ENCODE results near the gene VEGFB.

Gene VEGFB

DNA sequence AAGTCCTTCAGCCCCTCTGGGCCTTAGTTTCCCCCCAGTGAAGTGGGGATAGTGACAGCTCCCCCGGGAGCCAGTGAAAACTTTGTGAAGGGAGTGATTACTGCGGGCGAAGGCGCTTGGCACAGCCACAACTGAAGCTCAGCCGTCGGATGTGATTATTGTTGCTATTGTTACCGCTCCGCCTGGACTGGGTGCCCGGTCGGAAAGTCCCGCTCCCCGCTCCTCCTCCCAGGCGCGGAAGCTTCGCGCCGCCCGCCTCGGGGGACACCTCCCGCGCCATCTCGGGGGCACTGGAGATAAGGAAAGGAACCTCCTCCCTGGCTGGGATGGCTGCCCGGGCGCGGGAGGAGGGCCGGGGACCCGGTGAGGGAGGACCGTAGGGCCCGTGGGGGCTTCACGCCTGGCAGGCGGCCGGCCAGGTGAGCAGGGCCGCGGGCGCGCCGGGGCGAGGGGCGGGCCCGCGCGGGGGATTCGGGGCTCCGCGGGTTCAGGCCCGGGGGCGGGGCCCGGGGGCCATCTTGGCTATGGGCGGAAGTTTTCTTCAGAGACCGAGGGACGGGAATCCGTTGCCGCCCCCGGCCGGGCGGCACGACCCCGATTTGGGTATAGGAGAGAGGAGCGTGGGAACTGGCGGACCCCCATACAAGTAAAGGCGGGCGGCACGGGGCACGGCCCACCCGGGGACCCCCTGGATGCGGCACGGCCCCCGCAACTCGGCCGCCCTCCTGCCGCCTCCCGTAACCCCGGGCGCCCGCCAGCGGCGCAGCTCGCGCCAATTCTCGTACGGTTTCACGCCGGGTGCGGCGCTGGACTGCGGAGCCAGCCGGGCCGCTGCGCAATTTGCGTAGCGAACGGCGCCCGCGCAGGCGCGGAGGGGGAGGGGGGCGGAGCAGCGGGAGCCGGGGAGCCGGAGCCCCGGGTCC, 50.8 kb downstream of the VEGFB start, which contains the start of gene GPR137:
Gene GPR137 (plus strand): TSS at position 887 of the 923 bp plus-strand sequence. CDS start 677 bp downstream, outside the sequence.
- peak; percentile 82 for DNase-seq

DNA sequence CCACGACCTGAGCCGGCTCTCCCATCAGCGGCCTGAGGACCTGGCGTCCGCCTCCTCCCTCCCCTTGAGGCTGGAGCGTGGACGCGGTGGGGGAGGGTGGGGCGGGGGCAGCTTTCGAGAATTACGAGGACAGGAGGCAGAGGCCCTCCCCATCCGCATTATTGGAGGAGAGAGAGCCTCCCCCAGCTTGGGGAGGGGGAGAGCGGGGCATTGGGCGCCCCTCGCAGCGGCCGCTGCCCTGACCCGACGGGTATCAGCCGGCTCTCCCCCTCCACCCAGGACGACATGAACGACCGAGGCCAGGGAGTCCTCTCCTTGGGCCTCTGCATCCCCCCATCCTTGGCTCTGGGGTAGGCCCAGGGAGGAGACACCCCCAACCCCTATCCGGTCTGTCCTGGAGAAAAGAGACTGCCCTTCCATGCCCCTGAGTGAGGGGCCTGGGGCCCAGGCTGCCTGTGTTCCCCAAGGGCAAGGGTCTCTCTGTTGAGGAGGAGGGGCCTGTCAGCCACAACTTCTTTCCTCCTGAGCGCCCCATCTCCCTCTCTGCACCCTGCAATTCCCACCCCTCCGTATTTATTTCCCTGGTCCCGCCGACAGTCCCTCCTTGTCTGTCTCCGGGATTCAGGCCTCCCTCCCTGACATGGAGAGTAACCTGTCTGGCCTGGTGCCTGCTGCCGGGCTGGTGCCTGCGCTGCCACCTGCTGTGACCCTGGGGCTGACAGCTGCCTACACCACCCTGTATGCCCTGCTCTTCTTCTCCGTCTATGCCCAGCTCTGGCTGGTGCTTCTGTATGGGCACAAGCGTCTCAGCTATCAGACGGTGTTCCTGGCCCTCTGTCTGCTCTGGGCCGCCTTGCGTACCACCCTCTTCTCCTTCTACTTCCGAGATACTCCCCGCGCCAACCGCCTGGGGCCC, 51.8 kb downstream of the VEGFB start:
- no peak for DNase-seq

GRCh38 chr11:64286801-64287159, 52.4 kb downstream of the VEGFB start:
- DNase-seq: no peak

GRCh38 chr11:64287676-64288352, 53.4 kb downstream of the VEGFB start:
- no peak for DNase-seq

DNA sequence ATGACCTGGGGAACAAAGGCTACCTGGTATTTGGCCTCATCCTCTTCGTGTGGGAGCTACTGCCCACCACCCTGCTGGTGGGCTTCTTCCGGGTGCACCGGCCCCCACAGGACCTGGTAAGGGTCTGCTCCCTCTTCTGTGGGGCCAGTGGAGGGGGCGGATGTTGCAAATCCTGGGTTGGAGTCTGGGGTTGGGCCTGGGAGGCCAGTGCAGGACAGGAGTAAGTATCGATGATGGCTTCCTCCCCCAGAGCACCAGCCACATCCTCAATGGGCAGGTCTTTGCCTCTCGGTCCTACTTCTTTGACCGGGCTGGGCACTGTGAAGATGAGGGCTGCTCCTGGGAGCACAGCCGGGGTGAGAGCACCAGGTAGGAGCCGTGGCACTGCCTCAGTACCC, 54.0 kb downstream of the VEGFB start:
- DNase-seq: no peak

Data from NCI-H82 (cell line).